ENCODE data around the gene CLDN4.

DNA sequence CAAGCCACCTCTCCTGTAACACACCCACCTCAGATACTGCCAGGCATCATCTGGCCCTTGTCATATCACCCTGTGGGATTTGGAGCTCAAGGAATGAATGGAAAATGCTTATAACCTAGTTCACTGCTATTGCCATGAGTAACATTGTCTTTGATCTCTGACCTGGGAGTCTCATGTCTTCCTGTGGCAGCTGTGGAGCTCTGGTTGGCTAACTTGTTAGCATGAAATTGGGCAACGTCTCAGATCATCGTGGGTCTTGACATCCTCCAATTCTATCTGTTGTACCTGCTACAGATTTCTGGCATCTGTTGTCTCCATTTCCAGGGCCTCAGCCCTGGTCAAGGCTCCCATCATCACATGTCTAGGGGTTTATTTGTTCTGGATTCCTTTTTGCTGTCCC lies 28.0 kb downstream of the CLDN4 start:
- TF ChIP-seq, protein P1, sequence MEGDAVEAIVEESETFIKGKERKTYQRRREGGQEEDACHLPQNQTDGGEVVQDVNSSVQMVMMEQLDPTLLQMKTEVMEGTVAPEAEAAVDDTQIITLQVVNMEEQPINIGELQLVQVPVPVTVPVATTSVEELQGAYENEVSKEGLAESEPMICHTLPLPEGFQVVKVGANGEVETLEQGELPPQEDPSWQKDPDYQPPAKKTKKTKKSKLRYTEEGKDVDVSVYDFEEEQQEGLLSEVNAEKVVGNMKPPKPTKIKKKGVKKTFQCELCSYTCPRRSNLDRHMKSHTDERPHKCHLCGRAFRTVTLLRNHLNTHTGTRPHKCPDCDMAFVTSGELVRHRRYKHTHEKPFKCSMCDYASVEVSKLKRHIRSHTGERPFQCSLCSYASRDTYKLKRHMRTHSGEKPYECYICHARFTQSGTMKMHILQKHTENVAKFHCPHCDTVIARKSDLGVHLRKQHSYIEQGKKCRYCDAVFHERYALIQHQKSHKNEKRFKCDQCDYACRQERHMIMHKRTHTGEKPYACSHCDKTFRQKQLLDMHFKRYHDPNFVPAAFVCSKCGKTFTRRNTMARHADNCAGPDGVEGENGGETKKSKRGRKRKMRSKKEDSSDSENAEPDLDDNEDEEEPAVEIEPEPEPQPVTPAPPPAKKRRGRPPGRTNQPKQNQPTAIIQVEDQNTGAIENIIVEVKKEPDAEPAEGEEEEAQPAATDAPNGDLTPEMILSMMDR (IDR thresholded peaks at IDR 0.05): no peak
- no peak for TF ChIP-seq POLR2AphosphoS5 (IDR thresholded peaks at IDR 0.05; ENCODE audit: insufficient read depth in 1 of 2, low read depth in 1 of 2)
- no peak for TF ChIP-seq POLR2A (IDR thresholded peaks at IDR 0.05)

Data from vagina (tissue), 2 donors.